Coronary artery (tissue), 2 donors: ENCODE data around the gene PPP1R3D.
"Not testable (repeated sequence)": the region's sequence is repeated elsewhere in the genome, so short reads cannot be mapped to it uniquely, and the experiment has no call there.

Experiments used
- DNase-seq: peaks from one replicate; pipeline ENCODE4 v3.0.0-alpha.2; 2017; ENCODE audit warnings: low spot score
- H3K27ac ChIP-seq, 2 donors: fragments of 200-600 bp; sonication (generic); one replicate each; pipeline ENCODE4 v1.5.1; 2016 to 2019
- H3K4me3 ChIP-seq: fragments of 200-600 bp; sonication (generic); 2 replicates; pipeline ENCODE4 v1.5.1; 2016; ENCODE audit warnings: mild to moderate bottlenecking, moderate library complexity
- CTCF ChIP-seq: fragments of 200-600 bp; sonication (generic); IDR thresholded peaks from one replicate; pipeline ENCODE4 v1.5.1; 2019; ENCODE audit warnings: antibody characterized with exemption

The PPP1R3D gene

GRCh38 chr20:59895908-59896307, 44.2 kb downstream of the PPP1R3D start:
- Histone ChIP-seq H3K4me3 (no peak overlapping the region), H3K27ac (no peak overlapping the region)
- DNase-seq, result no peak
- no peak for TF ChIP-seq CTCF

- DNase-seq, result no peak
- Histone ChIP-seq H3K4me3 (no peak overlapping the region), H3K27ac (no peak overlapping the region)
- no peak for TF ChIP-seq CTCF
These were observed 48.5 kb downstream of the PPP1R3D start for GRCh38 chr20:59891581-59891980.

- DNase-seq, H3K27ac ChIP-seq, H3K4me3 ChIP-seq: not testable (repeated sequence)
These were observed 50.1 kb downstream of the PPP1R3D start for GRCh38 chr20:59890035-59890434.

GRCh38 chr20:59888050-59888449, 52.1 kb downstream of the PPP1R3D start:
- no peak for TF ChIP-seq CTCF
- H3K27ac ChIP-seq, result no peak overlapping the region
- H3K4me3 ChIP-seq, result no peak overlapping the region
- no peak for DNase-seq
